ENCODE data around the gene PNPLA2. TPM values are rescaled to one million over a fixed set of nuclear protein-coding genes. Genes with fewer than 3 reads are reported as not detected.

PNPLA2 gene
- total RNA-seq, 3 donors from 2014 or later: 103 to 266 (median 109) TPM

- Histone ChIP-seq H3K36me3 (no peaks in the 10 kb centered on the region), H3K27me3 (no peaks in the 10 kb centered on the region), H3K27ac (no peak overlapping the region), H3K9me3 (no peaks in the 10 kb centered on the region), H3K4me1 (no peaks in the 10 kb centered on the region), H3K4me3 (no peak overlapping the region)
- no peak for DNase-seq (ENCODE audit: low spot score in 2 of 2)
- intact Hi-C loops (cut with DNase I; ENCODE audit: low total_unique reads): no loop called here
- no peak for TF ChIP-seq POLR2A (IDR thresholded peaks at IDR 0.05)
- TF ChIP-seq POLR2AphosphoS5 (IDR thresholded peaks at IDR 0.05): no peak
- no peak for TF ChIP-seq CTCF (IDR thresholded peaks at IDR 0.05)
Observed at GRCh38 chr11:870127-870413, 51.4 kb downstream of the PNPLA2 start.

- no peak for DNase-seq (ENCODE audit: low spot score in 2 of 2)
- Histone ChIP-seq H3K27me3 (no peaks in the 10 kb centered on the region), H3K4me3 (no peak overlapping the region), H3K36me3 (no peaks in the 10 kb centered on the region), H3K4me1 (no peaks in the 10 kb centered on the region), H3K27ac (no peak overlapping the region), H3K9me3 (no peaks in the 10 kb centered on the region)
- intact Hi-C loops (cut with DNase I; ENCODE audit: low total_unique reads): no loop called here
- TF ChIP-seq POLR2A (IDR thresholded peaks at IDR 0.05) (no peak), CTCF (IDR thresholded peaks at IDR 0.05) (no peak), POLR2AphosphoS5 (IDR thresholded peaks at IDR 0.05) (no peak)
Observed at GRCh38 chr11:870418-870817, 51.7 kb downstream of the PNPLA2 start.

GRCh38 chr11:871472-871871, 52.8 kb downstream of the PNPLA2 start:
- H3K9me3 ChIP-seq: no peaks in the 10 kb centered on the region
- H3K27ac ChIP-seq: no peak overlapping the region
- H3K36me3 ChIP-seq: no peaks in the 10 kb centered on the region
- no peaks in the 10 kb centered on the region for H3K4me1 ChIP-seq
- no peak for DNase-seq (ENCODE audit: low spot score in 2 of 2)
- intact Hi-C loops (cut with DNase I; ENCODE audit: low total_unique reads): no loop called here
- no peak overlapping the region for H3K4me3 ChIP-seq
- no peaks in the 10 kb centered on the region for H3K27me3 ChIP-seq
- TF ChIP-seq POLR2AphosphoS5 (IDR thresholded peaks at IDR 0.05): no peak
- TF ChIP-seq POLR2A (IDR thresholded peaks at IDR 0.05): no peak
- TF ChIP-seq CTCF (IDR thresholded peaks at IDR 0.05): no peak

- Histone ChIP-seq H3K27me3 (no peaks in the 10 kb centered on the region), H3K4me3 (no peak overlapping the region), H3K4me1 (no peaks in the 10 kb centered on the region), H3K27ac (no peak overlapping the region), H3K36me3 (no peaks in the 10 kb centered on the region), H3K9me3 (no peaks in the 10 kb centered on the region)
- DNase-seq (ENCODE audit: low spot score in 2 of 2): no peak
- intact Hi-C loops (cut with DNase I; ENCODE audit: low total_unique reads): no loop called here
- no peak for TF ChIP-seq CTCF (IDR thresholded peaks at IDR 0.05)
- TF ChIP-seq POLR2A (IDR thresholded peaks at IDR 0.05): no peak
- TF ChIP-seq POLR2AphosphoS5 (IDR thresholded peaks at IDR 0.05): no peak
Observed at GRCh38 chr11:872799-873198, 54.1 kb downstream of the PNPLA2 start.

GRCh38 chr11:873706-874105, 55.0 kb downstream of the PNPLA2 start:
- no peak for TF ChIP-seq POLR2A (IDR thresholded peaks at IDR 0.05)
- no peak for TF ChIP-seq CTCF (IDR thresholded peaks at IDR 0.05)
- no peak for TF ChIP-seq POLR2AphosphoS5 (IDR thresholded peaks at IDR 0.05)
- intact Hi-C loops (cut with DNase I; ENCODE audit: low total_unique reads): no loop called here
- DNase-seq (ENCODE audit: low spot score in 2 of 2): no peak
- no peak overlapping the region for H3K27ac ChIP-seq
- no peaks in the 10 kb centered on the region for H3K4me1 ChIP-seq
- H3K9me3 ChIP-seq: no peaks in the 10 kb centered on the region
- H3K36me3 ChIP-seq: no peaks in the 10 kb centered on the region
- H3K27me3 ChIP-seq: no peaks in the 10 kb centered on the region
- H3K4me3 ChIP-seq: no peak overlapping the region

Other genes with a start within 250 kb of the PNPLA2 start
- gene PHRF1, start 242.4 kb upstream of the PNPLA2 start, total RNA-seq: 10 to 100 TPM; 18.6 to 22.1 (median 21.3) TPM
- 10 to 100 TPM; 13.3 to 29.9 (median 27.9) TPM for gene IRF7, start 203.0 kb upstream of the PNPLA2 start, total RNA-seq
- 1 to 10 TPM in 1 of 3 donors, not detected in 2; 6.2 TPM for gene CDHR5, start 194.0 kb upstream of the PNPLA2 start, total RNA-seq
- not detected for gene SCT, start 191.7 kb upstream of the PNPLA2 start, total RNA-seq
- gene DRD4, start 181.6 kb upstream of the PNPLA2 start, total RNA-seq: under 1 TPM in 1 of 3 donors, not detected in 2; 0.29 TPM
- gene DEAF1, start 123.7 kb upstream of the PNPLA2 start, total RNA-seq: 10 to 100 TPM; 25.3 to 42.6 (median 39.8) TPM
- 10 to 100 TPM; 25.9 to 51.8 (median 29.1) TPM for gene TMEM80, start 123.1 kb upstream of the PNPLA2 start, total RNA-seq
- 100 to 1,000 TPM in 2 of 3 donors, 1 to 10 TPM in 1; 6.1 to 151 (median 115) TPM for gene EPS8L2, start 112.7 kb upstream of the PNPLA2 start, total RNA-seq
- gene TALDO1, start 71.5 kb upstream of the PNPLA2 start, total RNA-seq: 100 to 1,000 TPM; 137 to 239 (median 141) TPM
- 10 to 100 TPM in 2 of 3 donors, 1 to 10 TPM in 1; 9.9 to 17.4 (median 16.4) TPM for gene GATD1, start 41.4 kb upstream of the PNPLA2 start, total RNA-seq
- not detected for gene CEND1, start 28.8 kb upstream of the PNPLA2 start, total RNA-seq
- 10 to 100 TPM in 1 of 3 donors, 1 to 10 TPM in 2; 2.7 to 11.5 (median 4.7) TPM for gene SLC25A22, start 20.6 kb upstream of the PNPLA2 start, total RNA-seq
- gene PIDD1, start 13.7 kb upstream of the PNPLA2 start, total RNA-seq: 10 to 100 TPM; 10.2 to 17.3 (median 16.7) TPM
- gene RPLP2, start 8.9 kb upstream of the PNPLA2 start, total RNA-seq: 1,000 to 10,000 TPM in 2 of 3 donors, 100 to 1,000 TPM in 1; 583 to 1,665 (median 1,093) TPM
- gene CRACR2B, start 9.0 kb downstream of the PNPLA2 start, total RNA-seq: 100 to 1,000 TPM in 1 of 3 donors, 10 to 100 TPM in 2; 14.7 to 152 (median 86.2) TPM
- gene CD151, start 14.0 kb downstream of the PNPLA2 start, total RNA-seq: 100 to 1,000 TPM; 209 to 847 (median 343) TPM
- 100 to 1,000 TPM in 1 of 3 donors, 10 to 100 TPM in 2; 51.8 to 126 (median 96.7) TPM for gene POLR2L, start 23.6 kb downstream of the PNPLA2 start, total RNA-seq
- gene TSPAN4, start 23.9 kb downstream of the PNPLA2 start, total RNA-seq: 100 to 1,000 TPM in 2 of 3 donors, 10 to 100 TPM in 1; 72.4 to 217 (median 107) TPM
- 10 to 100 TPM; 58.3 to 79.5 (median 68.3) TPM for gene CHID1, start 91.9 kb downstream of the PNPLA2 start, total RNA-seq
- gene AP2A2, start 107.0 kb downstream of the PNPLA2 start, total RNA-seq: 100 to 1,000 TPM in 1 of 3 donors, 10 to 100 TPM in 2; 44.6 to 112 (median 54.7) TPM
- 1 to 10 TPM in 2 of 3 donors, not detected in 1; 1.3 to 1.9 TPM for gene MUC6, start 217.8 kb downstream of the PNPLA2 start, total RNA-seq